B cell (primary cell): ENCODE data around the gene NOS1AP. TPM values are rescaled to one million over a fixed set of nuclear protein-coding genes. Genes with fewer than 3 reads are reported as not detected.

Experiments
- ATAC-seq: fragments of 200-7000 bp; cut with Tn5 transposase; one replicate; pipeline ENCODE4 v1.10.0; 2021; ENCODE audit warnings: low read depth, mild to moderate bottlenecking, moderate number of reproducible peaks, moderate library complexity
- CTCF ChIA-PET: fragments of 350-600 bp; sonication (Branson Sonifier 250); formaldehyde crosslinking; loops from one replicate; lab custom pipeline; 2021; ENCODE audit warnings: antibody characterized with exemption, inconsistent platforms; lab: Charles Lee
- POLR2A ChIA-PET: fragments of 350-600 bp; sonication (Branson Sonifier 250); formaldehyde crosslinking; loops from one replicate; lab custom pipeline; 2021; ENCODE audit warnings: antibody characterized with exemption; lab: Charles Lee
- DNase-seq: peaks from one replicate; pipeline ENCODE4 v3.0.0; 2013
- H2AFZ ChIP-seq: 2 replicates; pipeline ENCODE4 v1.6.1; 2012; ENCODE audit warnings: mild to moderate bottlenecking, low read depth, low read length; ENCODE audit not compliant: insufficient read depth, poor library complexity, severe bottlenecking
- H3K27ac ChIP-seq, 2 donors: 1 replicate in 1 of 2; 2 replicates in 1 of 2; pipeline ENCODE4 v1.5.1; 2012 to 2013; ENCODE audit warnings: low read length in 2 of 2, mild to moderate bottlenecking in 2 of 2, moderate library complexity in 1 of 2
- H3K27me3 ChIP-seq, 4 experiments: fragments of 200-600 bp in 1 of 4; sonication (generic) in 1 of 4; replicated peaks in 1 of 4; 1 replicate in 2 of 4; 2 replicates in 2 of 4; pipeline versions ENCODE4 v1.6.1 to v1.7.0; 2013 to 2016; ENCODE audit warnings: low read length in 3 of 4, mild to moderate bottlenecking in 2 of 4, mixed read lengths in 1 of 4, moderate library complexity in 1 of 4; ENCODE audit not compliant: insufficient read depth in 4 of 4, control insufficient read depth in 3 of 4; ENCODE audit errors: control extremely low read depth in 1 of 4
- H3K36me3 ChIP-seq, 2 experiments: replicated peaks in 1 of 2; 1 replicate in 1 of 2; 2 replicates in 1 of 2; pipeline versions ENCODE4 v1.6.1 to v1.7.1; 2013; ENCODE audit warnings: low read length in 1 of 2; ENCODE audit not compliant: insufficient read depth in 2 of 2, control insufficient read depth in 1 of 2; ENCODE audit errors: control extremely low read depth in 1 of 2, extremely low read depth in 1 of 2
- H3K4me1 ChIP-seq, 2 donors: fragments of 200-600 bp in 1 of 2; sonication (generic) in 1 of 2; 1 replicate in 1 of 2; 2 replicates in 1 of 2; pipeline versions ENCODE4 v1.5.1 to v1.6.1; 2013 to 2017; ENCODE audit warnings: low read length in 2 of 2; ENCODE audit not compliant: control insufficient read depth in 2 of 2, insufficient read depth in 2 of 2
- H3K4me2 ChIP-seq: replicated peaks from 2 replicates; pipeline ENCODE3; 2012; ENCODE audit warnings: mild to moderate bottlenecking, low read depth, low read length; ENCODE audit not compliant: poor library complexity, severe bottlenecking
- H3K4me3 ChIP-seq, 5 experiments: fragments of 200-600 bp in 1 of 5; sonication (generic) in 1 of 5; 1 replicate in 3 of 5; 2 replicates in 2 of 5; pipeline versions ENCODE4 v1.5.1 to v1.7.0; 2011 to 2016; ENCODE audit warnings: low read length in 4 of 5, mild to moderate bottlenecking in 4 of 5, low read depth in 2 of 5, control low read depth in 1 of 5, moderate library complexity in 1 of 5; ENCODE audit not compliant: insufficient read depth in 1 of 5; ENCODE audit errors: control extremely low read depth in 1 of 5, extremely low read depth in 1 of 5
- H3K79me2 ChIP-seq: fragments of 200-600 bp; sonication (generic); one replicate; pipeline ENCODE4 v1.6.0; 2016; ENCODE audit warnings: low read length; ENCODE audit not compliant: control insufficient read depth, insufficient read depth
- H3K9ac ChIP-seq: fragments of 200-600 bp; sonication (generic); 2 replicates; pipeline ENCODE4 v1.6.1; 2017; ENCODE audit warnings: mild to moderate bottlenecking, low read length, moderate library complexity
- H3K9me3 ChIP-seq, 3 donors: one replicate each; pipeline versions ENCODE4 v1.6.1 to v1.7.1; 2013; ENCODE audit warnings: low read length in 2 of 3; ENCODE audit not compliant: control insufficient read depth in 2 of 3, insufficient read depth in 1 of 3; ENCODE audit errors: control extremely low read depth in 1 of 3
- H4K20me1 ChIP-seq: 2 replicates; pipeline ENCODE4 v1.6.0; 2012; ENCODE audit warnings: mild to moderate bottlenecking, low read length; ENCODE audit not compliant: insufficient read depth, control insufficient read depth, poor library complexity, severe bottlenecking
- H3K27ac Mint-ChIP-seq: one replicate; pipeline ENCODE4 v1.8.0; 2021; ENCODE audit warnings: mixed read lengths
- H3K27me3 Mint-ChIP-seq: one replicate; pipeline ENCODE4 v1.8.0; 2021; ENCODE audit warnings: mixed read lengths
- H3K4me1 Mint-ChIP-seq: one replicate; pipeline ENCODE4 v1.8.0; 2021; ENCODE audit warnings: mixed read lengths
- H3K4me3 Mint-ChIP-seq: one replicate; pipeline ENCODE4 v1.8.0; 2021; ENCODE audit warnings: mixed read lengths
- H3K9me3 Mint-ChIP-seq: one replicate; pipeline ENCODE4 v1.8.0; 2022; ENCODE audit warnings: mixed read lengths; ENCODE audit not compliant: insufficient read depth
- EZH2 ChIP-seq: IDR thresholded peaks from 2 replicates; pipeline ENCODE4 v1.6.1; 2012; ENCODE audit warnings: borderline replicate concordance, low read depth, mild to moderate bottlenecking, moderate library complexity, low read length; ENCODE audit not compliant: insufficient read depth, poor library complexity, severe bottlenecking
- WGBS: methylation state at CpG from one replicate; pipeline ENCODE4 v1.1.5; 2013; ENCODE audit warnings: missing lambda C conversion rate; ENCODE audit not compliant: insufficient coverage; 5-methylcytosine and 5-hydroxymethylcytosine counted together
- intact Hi-C: fragments of 100-400 bp; cut with micrococcal nuclease; formaldehyde crosslinking; loops from one replicate; pipeline ENCODE4 v1.10.0; 2022
- polyA plus RNA-seq: library from polyadenylated mRNA; depleted of rRNA; stranded (reverse); fragments of >200 nt; gene quantifications from 2 replicates; pipeline ENCODE4 v1.2.3, GENCODE V29; 2012
- total RNA-seq, 2 donors: library from RNA; stranded (reverse); fragments of 120-200 nt in 1 of 2; gene quantifications; 1 replicate in 1 of 2; 2 replicates in 1 of 2; pipeline versions ENCODE4 v1.2.3 to v1.2.4, GENCODE V29; 2013 to 2022
- TF ChIP-seq, protein P1 (sequence below): fragments of 200-600 bp; IDR thresholded peaks from one replicate; pipeline ENCODE4 v1.8.0; 2022; ENCODE audit warnings: antibody characterized with exemption, mild to moderate bottlenecking

The NOS1AP gene
- total and polyA plus RNA-seq, 2 donors (not counting 1 experiment from before 2014, with no cell fraction given): 0.32 TPM; not detected in 1

DNA sequence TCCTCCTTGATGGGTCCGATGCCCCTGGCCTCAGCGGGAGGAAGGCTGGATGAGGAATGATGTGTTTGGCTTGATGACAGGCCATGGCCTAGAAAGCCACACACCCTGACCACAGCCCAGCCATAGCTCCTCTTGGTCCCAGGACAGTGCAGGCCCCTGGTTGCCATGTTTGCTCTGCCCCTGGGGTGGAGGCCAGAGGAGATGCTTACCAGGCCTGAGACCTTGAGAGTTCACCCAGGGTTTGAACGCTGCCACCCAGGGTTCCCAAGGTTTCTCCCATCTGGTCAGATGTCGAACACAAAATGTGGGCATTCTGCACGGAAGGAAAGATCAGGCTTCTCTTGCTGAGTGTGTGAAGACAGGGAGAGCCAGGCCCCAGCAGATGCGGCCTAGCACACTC lies 314.6 kb downstream of the NOS1AP start:
- no peaks in the 10 kb centered on the region for H4K20me1 ChIP-seq
- DNase-seq: no peak
- no peaks in the 10 kb centered on the region for H3K36me3 ChIP-seq
- no peak overlapping the region for H2AFZ ChIP-seq
- H3K79me2 ChIP-seq: no peaks in the 10 kb centered on the region
- TF ChIP-seq, protein P1, sequence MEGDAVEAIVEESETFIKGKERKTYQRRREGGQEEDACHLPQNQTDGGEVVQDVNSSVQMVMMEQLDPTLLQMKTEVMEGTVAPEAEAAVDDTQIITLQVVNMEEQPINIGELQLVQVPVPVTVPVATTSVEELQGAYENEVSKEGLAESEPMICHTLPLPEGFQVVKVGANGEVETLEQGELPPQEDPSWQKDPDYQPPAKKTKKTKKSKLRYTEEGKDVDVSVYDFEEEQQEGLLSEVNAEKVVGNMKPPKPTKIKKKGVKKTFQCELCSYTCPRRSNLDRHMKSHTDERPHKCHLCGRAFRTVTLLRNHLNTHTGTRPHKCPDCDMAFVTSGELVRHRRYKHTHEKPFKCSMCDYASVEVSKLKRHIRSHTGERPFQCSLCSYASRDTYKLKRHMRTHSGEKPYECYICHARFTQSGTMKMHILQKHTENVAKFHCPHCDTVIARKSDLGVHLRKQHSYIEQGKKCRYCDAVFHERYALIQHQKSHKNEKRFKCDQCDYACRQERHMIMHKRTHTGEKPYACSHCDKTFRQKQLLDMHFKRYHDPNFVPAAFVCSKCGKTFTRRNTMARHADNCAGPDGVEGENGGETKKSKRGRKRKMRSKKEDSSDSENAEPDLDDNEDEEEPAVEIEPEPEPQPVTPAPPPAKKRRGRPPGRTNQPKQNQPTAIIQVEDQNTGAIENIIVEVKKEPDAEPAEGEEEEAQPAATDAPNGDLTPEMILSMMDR: no peak
- TF ChIP-seq EZH2: no peak
- no peaks in the 10 kb centered on the region for H3K9me3 ChIP-seq
- Mint-ChIP-seq H3K4me1 (peaks cover 3% of the 10 kb centered on the region), H3K27me3 (peaks cover 9% of the 10 kb centered on the region), H3K27ac (no peak overlapping the region), H3K4me3 (no peak overlapping the region), H3K9me3 (no peaks in the 10 kb centered on the region)
- WGBS: 97% methylated on average over 4 of the region's 6 CpGs
- peaks cover 0 to under 1% of the 10 kb centered on the region in 2 donors for H3K4me1 ChIP-seq
- H3K27me3 ChIP-seq: no peaks in the 10 kb centered on the region
- H3K27ac ChIP-seq: no peak overlapping the region
- CTCF ChIA-PET: no interaction called here
- H3K4me3 ChIP-seq: no peak overlapping the region
- no peak overlapping the region for H3K4me2 ChIP-seq
- POLR2A ChIA-PET: no interaction called here
- no peak overlapping the region for H3K9ac ChIP-seq
- intact Hi-C loops: no loop called here
- ATAC-seq: no peak

DNA sequence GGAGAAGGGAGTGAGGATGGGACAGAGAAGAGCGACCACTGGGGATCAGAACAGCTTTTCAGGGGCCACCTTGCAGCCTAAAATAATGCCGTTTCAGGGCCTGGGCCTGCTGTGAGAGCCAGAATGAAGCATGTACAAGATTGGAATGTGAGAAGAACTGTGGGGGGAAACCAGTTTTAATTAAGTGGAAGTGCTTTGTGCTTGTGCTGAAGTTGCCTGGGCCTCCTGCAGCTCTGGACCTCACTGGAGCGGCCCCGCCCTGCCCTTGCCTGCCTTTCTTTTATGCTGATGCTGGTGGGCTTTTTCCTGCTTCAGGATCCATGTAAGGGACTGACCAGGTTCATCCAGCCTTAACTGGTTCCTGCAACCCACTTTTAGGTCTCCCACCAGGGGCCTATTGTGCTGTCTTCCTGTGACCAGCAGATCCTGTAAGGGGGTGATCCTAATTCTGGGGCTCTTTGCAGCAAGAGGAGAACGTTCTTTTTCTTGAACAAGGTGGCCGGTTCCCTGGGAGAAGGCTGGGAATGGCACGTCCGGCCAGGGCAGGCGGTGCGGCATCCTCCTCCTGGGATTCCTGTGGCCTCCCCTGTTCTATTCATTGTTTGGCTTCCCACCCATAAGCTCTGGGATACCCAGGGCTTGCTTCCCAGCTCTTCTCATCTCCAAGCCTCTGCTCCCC lies 315.2 kb downstream of the NOS1AP start:
- H3K27me3 Mint-ChIP-seq: peaks cover 16% of the 10 kb centered on the region
- Histone ChIP-seq H3K27ac (no peak overlapping the region), H3K4me3 (no peak overlapping the region), H3K36me3 (no peaks in the 10 kb centered on the region), H3K4me1 (peaks cover 3 to 5% of the 10 kb centered on the region in 2 donors), H3K9me3 (no peaks in the 10 kb centered on the region), H2AFZ (no peak overlapping the region), H3K4me2 (no peak overlapping the region), H3K79me2 (no peaks in the 10 kb centered on the region), H3K27me3 (no peaks in the 10 kb centered on the region), H3K9ac (no peak overlapping the region), H4K20me1 (no peaks in the 10 kb centered on the region)
- no peak overlapping the region for H3K27ac Mint-ChIP-seq
- TF ChIP-seq EZH2: no peak
- TF ChIP-seq, protein P1: no peak
- no peak overlapping the region for H3K4me3 Mint-ChIP-seq
- ATAC-seq (no peak), DNase-seq (no peak)
- ChIA-PET POLR2A (no interaction called here), CTCF (no interaction called here)
- intact Hi-C loops: no loop called here
- peaks cover 9% of the 10 kb centered on the region for H3K4me1 Mint-ChIP-seq
- H3K9me3 Mint-ChIP-seq: no peaks in the 10 kb centered on the region
- WGBS: 95% methylated on average over 10 of the region's 10 CpGs
